HG02870 (cell line): Measurements from ENCODE around the gene SETD3.
A peak's percentile ranks its signal among the peaks of the same experiment; 100 is the strongest.

Source experiments
- ATAC-seq: cut with Tn5 transposase; IDR thresholded peaks from one replicate; pipeline ENCODE4 v1.9.1; 2021; ENCODE audit warnings: mild to moderate bottlenecking, moderate library complexity; ENCODE audit not compliant: unreplicated experiment

Gene SETD3

GRCh38 chr14:99461411-99462085 lies 19.1 kb downstream of the SETD3 start:
- ATAC-seq, result no peak

GRCh38 chr14:99460793-99461192 lies 19.9 kb downstream of the SETD3 start:
- no peak for ATAC-seq

- no peak for ATAC-seq
Observed at GRCh38 chr14:99459481-99460100, 21.1 kb downstream of the SETD3 start.

GRCh38 chr14:99454246-99454645 lies 26.4 kb downstream of the SETD3 start:
- no peak for ATAC-seq

GRCh38 chr14:99452968-99453367 lies 27.7 kb downstream of the SETD3 start:
- ATAC-seq, result no peak

- ATAC-seq, result no peak
Observed at GRCh38 chr14:99451234-99451633, 29.4 kb downstream of the SETD3 start.

- no peak for ATAC-seq
Observed at GRCh38 chr14:99450266-99450665, 30.4 kb downstream of the SETD3 start.

GRCh38 chr14:99447739-99448138 lies 32.9 kb downstream of the SETD3 start:
- ATAC-seq, result no peak

- ATAC-seq, result no peak
Observed at GRCh38 chr14:99445931-99446330, 34.7 kb downstream of the SETD3 start.

GRCh38 chr14:99441918-99442317 lies 38.7 kb downstream of the SETD3 start:
- peak; percentile 62 for ATAC-seq

GRCh38 chr14:99441157-99441870 lies 39.3 kb downstream of the SETD3 start:
- no peak for ATAC-seq

GRCh38 chr14:99440278-99440677 lies 40.4 kb downstream of the SETD3 start:
- ATAC-seq, result no peak

GRCh38 chr14:99437706-99438105 lies 43.0 kb downstream of the SETD3 start:
- ATAC-seq, result no peak

GRCh38 chr14:99436247-99437180 lies 44.1 kb downstream of the SETD3 start:
- ATAC-seq, result no peak

GRCh38 chr14:99435327-99435726 lies 45.3 kb downstream of the SETD3 start:
- ATAC-seq, result no peak

GRCh38 chr14:99432485-99432884 lies 48.2 kb downstream of the SETD3 start:
- no peak for ATAC-seq

- ATAC-seq, result no peak
Observed at GRCh38 chr14:99431986-99432385, 48.7 kb downstream of the SETD3 start.

- peak; percentile 74 for ATAC-seq
Observed at GRCh38 chr14:99430491-99430890, 50.2 kb downstream of the SETD3 start.

- ATAC-seq, result no peak
Observed at GRCh38 chr14:99427632-99428300, 52.9 kb downstream of the SETD3 start.

- ATAC-seq, result no peak
Observed at GRCh38 chr14:99426813-99427346, 53.8 kb downstream of the SETD3 start.
